Glutamatergic neuron (in vitro differentiated cells): Measurements from ENCODE around the gene DNAH7. TPM values are rescaled to one million over a fixed set of nuclear protein-coding genes. Genes with fewer than 3 reads are reported as not detected.

Experiments
- DNase-seq: peaks from one replicate; pipeline ENCODE4 v3.0.0; 2022
- H3K27ac Mint-ChIP-seq: one replicate; pipeline ENCODE4 v1.8.0; 2020; ENCODE audit warnings: mild to moderate bottlenecking, mixed read lengths, inconsistent platforms; ENCODE audit not compliant: unreplicated experiment
- H3K27me3 Mint-ChIP-seq: one replicate; pipeline ENCODE4 v1.8.0; 2020; ENCODE audit warnings: mild to moderate bottlenecking, moderate library complexity, mixed read lengths, inconsistent platforms; ENCODE audit not compliant: unreplicated experiment
- H3K36me3 Mint-ChIP-seq: one replicate; pipeline ENCODE4 v1.8.0; 2020; ENCODE audit warnings: mild to moderate bottlenecking, mixed read lengths, inconsistent platforms; ENCODE audit not compliant: unreplicated experiment
- H3K4me1 Mint-ChIP-seq: one replicate; pipeline ENCODE4 v1.8.0; 2020; ENCODE audit warnings: mild to moderate bottlenecking, low read depth, mixed read lengths, inconsistent platforms; ENCODE audit not compliant: unreplicated experiment
- H3K4me3 Mint-ChIP-seq: one replicate; pipeline ENCODE4 v1.8.0; 2020; ENCODE audit warnings: mild to moderate bottlenecking, mixed read lengths, inconsistent platforms; ENCODE audit not compliant: unreplicated experiment
- H3K9me3 Mint-ChIP-seq: one replicate; pipeline ENCODE4 v1.8.0; 2020; ENCODE audit warnings: mild to moderate bottlenecking, moderate library complexity, mixed read lengths, inconsistent platforms; ENCODE audit not compliant: unreplicated experiment
- total RNA-seq: library from RNA; stranded (reverse); fragmentation: NEBNext Ultra II Directional; extraction: Animal tissue kit (Norgen Biotek cat#: 25700); gene quantifications from one replicate; pipeline ENCODE4 v1.2.1, GENCODE V29; 2021; ENCODE audit not compliant: unreplicated experiment
- TF ChIP-seq, protein P1 (sequence below): fragments of 200-600 bp; sonication (generic); IDR thresholded peaks from one replicate; pipeline ENCODE4 v1.5.0; 2021; ENCODE audit not compliant: partially characterized antibody, unreplicated experiment

Gene DNAH7
- total RNA-seq, 1 donor from 2014 or later = 0.56 TPM

DNA sequence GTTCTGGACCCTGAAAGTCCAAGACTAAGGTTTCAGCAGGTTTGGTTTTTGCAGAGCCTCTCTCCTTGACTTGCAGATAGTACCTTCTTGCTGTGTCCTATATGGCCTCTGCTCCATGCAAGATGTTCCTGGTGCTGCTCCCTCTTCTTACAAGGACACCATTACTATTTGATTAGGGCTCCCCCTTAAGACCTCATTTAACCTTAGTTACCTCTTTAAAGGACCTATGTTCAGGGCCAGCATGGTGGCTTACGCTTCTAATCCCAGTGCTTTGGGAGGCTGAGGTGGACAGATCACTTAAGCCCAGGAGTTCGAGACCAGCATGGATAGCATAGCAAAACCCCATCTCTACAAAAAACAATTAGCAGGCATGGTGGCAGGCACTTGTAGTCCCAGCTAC, 232.6 kb downstream of the DNAH7 start:
- no peak overlapping the region for H3K27ac Mint-ChIP-seq
- no peak overlapping the region for H3K4me3 Mint-ChIP-seq
- DNase-seq = no peak
- no peaks in the 10 kb centered on the region for H3K4me1 Mint-ChIP-seq
- no peaks in the 10 kb centered on the region for H3K36me3 Mint-ChIP-seq
- H3K9me3 Mint-ChIP-seq = no peaks in the 10 kb centered on the region
- H3K27me3 Mint-ChIP-seq = no peaks in the 10 kb centered on the region
- TF ChIP-seq, protein P1, sequence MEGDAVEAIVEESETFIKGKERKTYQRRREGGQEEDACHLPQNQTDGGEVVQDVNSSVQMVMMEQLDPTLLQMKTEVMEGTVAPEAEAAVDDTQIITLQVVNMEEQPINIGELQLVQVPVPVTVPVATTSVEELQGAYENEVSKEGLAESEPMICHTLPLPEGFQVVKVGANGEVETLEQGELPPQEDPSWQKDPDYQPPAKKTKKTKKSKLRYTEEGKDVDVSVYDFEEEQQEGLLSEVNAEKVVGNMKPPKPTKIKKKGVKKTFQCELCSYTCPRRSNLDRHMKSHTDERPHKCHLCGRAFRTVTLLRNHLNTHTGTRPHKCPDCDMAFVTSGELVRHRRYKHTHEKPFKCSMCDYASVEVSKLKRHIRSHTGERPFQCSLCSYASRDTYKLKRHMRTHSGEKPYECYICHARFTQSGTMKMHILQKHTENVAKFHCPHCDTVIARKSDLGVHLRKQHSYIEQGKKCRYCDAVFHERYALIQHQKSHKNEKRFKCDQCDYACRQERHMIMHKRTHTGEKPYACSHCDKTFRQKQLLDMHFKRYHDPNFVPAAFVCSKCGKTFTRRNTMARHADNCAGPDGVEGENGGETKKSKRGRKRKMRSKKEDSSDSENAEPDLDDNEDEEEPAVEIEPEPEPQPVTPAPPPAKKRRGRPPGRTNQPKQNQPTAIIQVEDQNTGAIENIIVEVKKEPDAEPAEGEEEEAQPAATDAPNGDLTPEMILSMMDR = no peak

DNA sequence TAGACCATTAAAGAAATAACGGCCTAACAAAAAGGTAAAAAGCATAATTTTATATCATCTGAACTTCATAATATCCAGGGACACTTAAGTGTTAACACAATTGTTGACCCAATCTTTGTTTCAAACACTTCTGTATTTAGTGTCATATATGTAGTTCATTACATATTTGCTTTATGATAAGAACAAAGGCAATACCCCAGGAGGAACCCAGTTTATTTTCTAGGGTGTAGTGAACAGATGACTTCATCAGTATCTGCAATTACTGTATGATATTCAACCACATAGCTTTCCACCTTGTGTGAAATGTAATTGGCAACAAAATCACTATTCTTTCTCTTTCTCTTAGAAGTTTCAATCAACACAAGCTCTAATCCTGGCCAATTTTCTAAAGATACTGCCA, 233.8 kb downstream of the DNAH7 start:
- H3K36me3 Mint-ChIP-seq = no peaks in the 10 kb centered on the region
- no peak overlapping the region for H3K4me3 Mint-ChIP-seq
- no peaks in the 10 kb centered on the region for H3K9me3 Mint-ChIP-seq
- H3K4me1 Mint-ChIP-seq = no peaks in the 10 kb centered on the region
- H3K27ac Mint-ChIP-seq = no peak overlapping the region
- no peak for DNase-seq
- H3K27me3 Mint-ChIP-seq = no peaks in the 10 kb centered on the region
- TF ChIP-seq, protein P1 = no peak

DNA sequence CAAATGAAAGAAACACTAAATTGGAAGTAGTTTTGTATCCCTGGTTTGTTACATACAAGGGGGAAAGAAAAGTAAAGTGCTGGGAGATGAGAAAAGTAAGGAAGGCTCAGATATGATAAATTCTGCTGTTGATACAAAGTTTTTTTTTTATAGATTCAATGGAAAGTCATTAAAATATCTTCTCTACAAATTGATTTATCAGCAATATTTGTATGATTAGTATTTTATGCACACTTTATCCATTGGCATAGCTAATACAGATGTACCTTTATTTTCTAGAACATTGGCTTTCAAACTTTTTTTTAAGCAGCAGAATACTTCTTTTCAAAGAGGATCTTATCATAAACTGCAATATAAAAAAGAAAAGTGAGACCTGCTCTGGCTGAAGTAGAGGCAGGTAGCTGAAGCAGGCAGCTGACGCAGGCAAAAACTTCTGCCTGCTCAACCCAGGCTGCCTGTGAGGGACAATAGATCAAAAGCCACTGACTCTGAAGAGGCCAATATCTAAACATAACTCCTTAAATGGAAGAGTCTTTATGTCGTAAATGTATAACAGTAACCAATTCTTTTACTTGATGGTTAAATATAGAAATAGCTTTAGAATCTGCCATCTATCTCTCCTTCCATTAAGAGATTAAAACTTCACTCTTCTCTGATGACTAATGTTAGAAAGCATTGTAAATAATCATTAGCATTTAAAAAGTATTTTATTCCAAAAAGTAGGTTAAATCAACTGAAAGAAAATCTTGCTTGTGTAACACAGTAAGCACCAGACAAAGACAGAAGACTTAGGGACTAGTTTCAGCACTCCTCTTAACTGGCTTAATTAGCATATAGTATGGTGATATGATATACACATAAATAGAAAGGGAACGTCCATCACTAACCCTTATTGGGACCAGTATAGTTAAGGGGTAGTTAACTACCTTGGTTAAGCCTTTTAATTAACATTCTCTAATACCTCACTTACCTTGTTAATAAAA, 237.4 kb downstream of the DNAH7 start:
- H3K9me3 Mint-ChIP-seq = no peaks in the 10 kb centered on the region
- H3K27me3 Mint-ChIP-seq = no peaks in the 10 kb centered on the region
- DNase-seq = no peak
- H3K27ac Mint-ChIP-seq = no peak overlapping the region
- no peak overlapping the region for H3K4me3 Mint-ChIP-seq
- H3K4me1 Mint-ChIP-seq = no peaks in the 10 kb centered on the region
- no peaks in the 10 kb centered on the region for H3K36me3 Mint-ChIP-seq
- TF ChIP-seq, protein P1 = no peak

DNA sequence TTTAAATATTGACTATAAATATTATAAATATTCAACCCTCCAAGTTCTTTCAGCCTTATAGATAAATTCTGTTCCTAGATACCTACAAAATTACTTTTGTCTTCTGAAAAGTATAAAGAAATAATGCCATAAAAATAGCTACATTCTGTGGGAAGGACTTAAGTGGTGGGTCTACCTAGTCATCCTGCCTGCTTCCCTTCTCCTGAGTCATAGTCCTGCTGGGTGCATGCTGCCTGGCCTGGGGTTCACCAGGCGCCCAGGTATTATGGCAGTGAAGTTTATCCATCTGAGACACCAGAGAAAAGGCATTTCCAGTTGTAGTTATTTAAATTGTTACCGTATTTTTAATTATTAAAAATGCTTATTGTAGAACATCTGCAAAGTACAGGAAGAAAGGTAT, 244.2 kb downstream of the DNAH7 start:
- H3K4me1 Mint-ChIP-seq = no peaks in the 10 kb centered on the region
- no peak overlapping the region for H3K4me3 Mint-ChIP-seq
- no peaks in the 10 kb centered on the region for H3K27me3 Mint-ChIP-seq
- no peak overlapping the region for H3K27ac Mint-ChIP-seq
- no peaks in the 10 kb centered on the region for H3K9me3 Mint-ChIP-seq
- no peak for DNase-seq
- TF ChIP-seq, protein P1 = no peak
- no peaks in the 10 kb centered on the region for H3K36me3 Mint-ChIP-seq

DNA sequence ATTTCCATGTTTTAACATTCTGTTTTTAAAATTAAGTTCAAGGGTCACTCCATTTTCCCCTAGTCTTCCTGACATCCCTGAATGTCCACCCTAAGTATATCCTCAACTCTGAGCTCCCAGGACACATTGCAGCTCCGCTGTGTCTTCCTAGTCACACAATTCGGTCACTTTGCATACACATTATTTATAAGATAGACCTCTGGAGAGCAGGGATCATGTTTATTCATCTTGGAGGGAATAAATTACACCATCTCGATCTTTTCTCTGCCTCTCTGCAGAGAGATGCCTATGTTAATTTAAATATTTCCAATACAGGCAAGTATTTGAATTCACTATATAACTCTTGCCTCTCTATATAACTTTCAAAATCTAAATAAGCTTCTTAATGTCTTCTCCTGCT, 245.4 kb downstream of the DNAH7 start:
- no peak overlapping the region for H3K27ac Mint-ChIP-seq
- DNase-seq = no peak
- TF ChIP-seq, protein P1 = no peak
- no peaks in the 10 kb centered on the region for H3K36me3 Mint-ChIP-seq
- no peaks in the 10 kb centered on the region for H3K9me3 Mint-ChIP-seq
- H3K4me3 Mint-ChIP-seq = no peak overlapping the region
- no peaks in the 10 kb centered on the region for H3K27me3 Mint-ChIP-seq
- H3K4me1 Mint-ChIP-seq = no peaks in the 10 kb centered on the region
